ENCODE results near the gene LAMC3.

The LAMC3 gene

DNA sequence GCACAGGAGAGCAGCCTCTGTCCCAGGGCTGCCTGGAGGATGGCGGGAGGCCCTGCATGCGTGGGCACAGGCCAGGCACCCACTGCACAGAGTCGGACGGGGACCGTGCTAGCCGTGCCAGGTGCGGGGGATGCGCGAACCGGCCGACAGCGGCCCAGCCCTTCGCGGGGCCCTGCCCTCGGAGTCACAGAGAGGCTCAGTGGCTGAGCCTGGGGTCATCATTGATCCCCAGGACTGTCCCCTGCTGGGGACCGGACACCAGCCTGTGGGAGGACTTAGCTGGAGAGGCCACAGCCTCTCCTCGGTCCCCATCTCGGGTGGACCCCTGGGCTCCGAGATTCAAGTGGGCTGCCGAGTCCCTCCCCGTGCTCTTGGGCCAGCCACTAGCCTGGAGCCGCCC lies 19.1 kb upstream of the LAMC3 start:
- TF ChIP-seq, protein P1, sequence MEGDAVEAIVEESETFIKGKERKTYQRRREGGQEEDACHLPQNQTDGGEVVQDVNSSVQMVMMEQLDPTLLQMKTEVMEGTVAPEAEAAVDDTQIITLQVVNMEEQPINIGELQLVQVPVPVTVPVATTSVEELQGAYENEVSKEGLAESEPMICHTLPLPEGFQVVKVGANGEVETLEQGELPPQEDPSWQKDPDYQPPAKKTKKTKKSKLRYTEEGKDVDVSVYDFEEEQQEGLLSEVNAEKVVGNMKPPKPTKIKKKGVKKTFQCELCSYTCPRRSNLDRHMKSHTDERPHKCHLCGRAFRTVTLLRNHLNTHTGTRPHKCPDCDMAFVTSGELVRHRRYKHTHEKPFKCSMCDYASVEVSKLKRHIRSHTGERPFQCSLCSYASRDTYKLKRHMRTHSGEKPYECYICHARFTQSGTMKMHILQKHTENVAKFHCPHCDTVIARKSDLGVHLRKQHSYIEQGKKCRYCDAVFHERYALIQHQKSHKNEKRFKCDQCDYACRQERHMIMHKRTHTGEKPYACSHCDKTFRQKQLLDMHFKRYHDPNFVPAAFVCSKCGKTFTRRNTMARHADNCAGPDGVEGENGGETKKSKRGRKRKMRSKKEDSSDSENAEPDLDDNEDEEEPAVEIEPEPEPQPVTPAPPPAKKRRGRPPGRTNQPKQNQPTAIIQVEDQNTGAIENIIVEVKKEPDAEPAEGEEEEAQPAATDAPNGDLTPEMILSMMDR (IDR thresholded peaks at IDR 0.05), result no peak

DNA sequence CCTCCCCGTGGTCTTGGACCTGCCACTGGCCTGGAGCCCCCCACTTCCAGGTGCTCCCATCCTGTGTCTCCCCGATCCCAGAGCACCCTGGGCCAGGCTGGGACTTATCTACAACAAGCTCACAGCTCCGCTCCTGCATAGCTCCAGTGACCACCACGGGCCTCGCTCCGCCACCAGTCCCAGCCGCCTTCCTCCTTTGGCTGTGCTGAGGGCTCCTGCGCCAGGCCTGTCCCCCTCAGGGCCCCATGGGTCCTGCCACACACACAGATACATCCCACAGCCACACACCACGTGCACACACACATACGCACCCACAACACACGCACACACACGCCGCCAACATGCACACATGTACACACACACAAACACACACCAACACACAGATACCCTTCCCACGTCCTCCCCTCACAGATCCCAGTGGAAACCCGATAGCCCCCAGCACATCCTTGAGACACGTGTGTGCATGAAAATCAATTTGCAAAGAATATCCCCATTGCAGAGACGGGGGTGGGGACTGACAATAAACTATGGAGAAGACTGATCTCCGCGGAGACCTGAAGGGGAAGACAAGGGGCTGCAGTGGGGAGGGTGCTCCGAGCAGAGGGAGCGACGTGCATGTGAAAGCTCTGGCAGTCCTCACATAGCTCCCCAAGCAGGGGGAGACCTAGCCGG lies 18.5 kb upstream of the LAMC3 start:
- TF ChIP-seq, protein P1 (IDR thresholded peaks at IDR 0.05), result no peak

DNA sequence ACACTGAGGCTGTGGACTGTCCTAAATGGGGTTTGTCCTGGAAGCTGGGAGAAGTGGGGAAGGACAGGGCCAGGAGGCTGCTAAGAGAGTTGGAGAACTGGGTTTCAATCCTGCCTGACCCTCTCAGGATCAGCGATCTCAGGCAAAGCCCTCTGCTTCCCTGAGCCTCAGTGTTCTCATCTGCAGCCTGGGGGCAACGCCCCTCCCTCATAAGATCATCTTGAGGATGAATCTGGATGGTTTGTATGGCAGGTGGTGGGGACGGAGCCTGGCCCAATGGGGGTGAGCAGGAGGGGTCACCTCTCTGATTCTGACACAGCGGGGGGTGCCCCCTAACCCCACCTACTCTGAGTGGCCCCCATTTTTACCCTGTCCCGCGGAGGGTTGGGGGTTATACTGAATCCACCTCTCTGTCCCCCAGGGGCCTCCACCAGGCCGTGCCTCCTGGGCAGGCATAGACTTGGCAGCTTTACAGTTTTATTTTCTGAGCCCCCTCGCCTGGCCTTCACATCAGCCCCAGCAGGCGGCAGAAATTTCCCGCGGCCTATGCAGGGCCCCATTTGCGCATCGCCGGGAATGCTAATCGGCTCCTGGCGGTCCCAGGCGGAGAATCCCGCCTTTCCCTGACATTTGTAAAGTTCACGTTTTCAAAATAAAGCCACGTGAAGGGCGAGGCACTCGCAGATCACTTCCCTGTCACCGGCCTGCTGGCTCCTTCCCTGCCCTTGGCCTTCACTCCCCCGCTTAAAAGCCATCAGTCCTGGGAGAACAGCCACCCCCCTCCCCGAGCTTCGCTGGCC lies 17.8 kb upstream of the LAMC3 start:
- TF ChIP-seq, protein P1 (IDR thresholded peaks at IDR 0.05), result no peak

DNA sequence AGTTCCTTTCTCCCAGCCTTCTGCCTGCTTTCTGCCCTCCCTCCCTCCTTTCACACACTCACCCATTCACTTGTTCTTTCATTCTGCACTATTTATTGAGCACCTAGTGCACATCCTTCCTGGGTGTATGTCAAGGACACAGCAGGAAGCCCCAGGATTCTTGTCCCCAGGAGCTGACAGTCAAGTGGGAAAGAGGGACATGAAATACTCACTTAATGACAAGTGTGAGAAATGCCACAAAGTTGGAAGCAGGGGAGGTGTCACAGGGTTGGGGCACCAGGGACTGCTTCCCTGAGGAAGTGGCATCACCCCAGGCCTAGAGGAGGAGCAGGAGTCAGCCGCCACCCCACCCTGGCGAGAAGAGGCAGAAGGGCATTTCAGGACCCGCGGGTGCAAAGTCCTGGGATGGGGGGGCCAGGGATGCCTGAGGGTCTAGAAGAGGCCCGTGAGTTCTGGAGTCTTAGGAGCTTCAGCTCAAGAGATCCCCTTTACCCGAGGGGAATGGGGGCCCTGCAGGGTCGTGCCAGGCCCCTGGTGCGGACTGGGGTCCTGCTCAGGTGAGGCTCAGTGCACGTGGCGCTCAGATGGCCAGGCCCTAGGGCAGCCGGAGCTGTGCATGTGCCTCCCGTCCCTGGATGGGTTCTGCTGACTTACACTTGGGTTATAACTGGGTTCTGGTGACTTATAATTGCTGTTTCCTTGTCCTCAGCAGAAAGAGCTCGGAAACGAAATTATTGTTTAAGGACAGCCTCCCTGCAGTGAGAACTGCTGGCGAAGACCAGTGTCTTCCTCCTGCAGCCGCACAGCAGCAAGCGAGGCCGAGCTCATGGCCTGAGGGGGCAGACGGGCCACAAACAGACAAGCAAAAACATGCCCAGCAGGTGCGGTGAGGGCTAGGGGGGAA lies 16.9 kb upstream of the LAMC3 start:
- TF ChIP-seq, protein P1 (IDR thresholded peaks at IDR 0.05), result no peak

DNA sequence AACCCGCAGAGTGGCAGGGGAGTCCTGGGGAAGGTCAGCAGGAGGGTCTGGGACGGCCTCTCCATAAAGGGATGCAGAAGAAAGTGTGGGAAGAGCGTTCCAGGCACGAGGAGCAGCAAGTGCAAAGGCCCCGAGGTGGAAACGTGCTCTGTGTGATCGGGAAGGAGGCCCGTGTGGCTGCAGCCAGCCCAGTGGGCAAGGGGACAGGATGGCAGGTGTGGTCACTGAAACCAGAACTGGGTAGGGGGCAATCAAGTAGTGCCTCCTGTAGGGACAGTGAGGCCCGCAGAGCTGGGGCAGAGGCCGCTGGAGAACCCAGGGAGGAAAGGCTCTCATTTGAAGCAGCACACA lies 16.3 kb upstream of the LAMC3 start:
- TF ChIP-seq, protein P1 (IDR thresholded peaks at IDR 0.05), result no peak

DNA sequence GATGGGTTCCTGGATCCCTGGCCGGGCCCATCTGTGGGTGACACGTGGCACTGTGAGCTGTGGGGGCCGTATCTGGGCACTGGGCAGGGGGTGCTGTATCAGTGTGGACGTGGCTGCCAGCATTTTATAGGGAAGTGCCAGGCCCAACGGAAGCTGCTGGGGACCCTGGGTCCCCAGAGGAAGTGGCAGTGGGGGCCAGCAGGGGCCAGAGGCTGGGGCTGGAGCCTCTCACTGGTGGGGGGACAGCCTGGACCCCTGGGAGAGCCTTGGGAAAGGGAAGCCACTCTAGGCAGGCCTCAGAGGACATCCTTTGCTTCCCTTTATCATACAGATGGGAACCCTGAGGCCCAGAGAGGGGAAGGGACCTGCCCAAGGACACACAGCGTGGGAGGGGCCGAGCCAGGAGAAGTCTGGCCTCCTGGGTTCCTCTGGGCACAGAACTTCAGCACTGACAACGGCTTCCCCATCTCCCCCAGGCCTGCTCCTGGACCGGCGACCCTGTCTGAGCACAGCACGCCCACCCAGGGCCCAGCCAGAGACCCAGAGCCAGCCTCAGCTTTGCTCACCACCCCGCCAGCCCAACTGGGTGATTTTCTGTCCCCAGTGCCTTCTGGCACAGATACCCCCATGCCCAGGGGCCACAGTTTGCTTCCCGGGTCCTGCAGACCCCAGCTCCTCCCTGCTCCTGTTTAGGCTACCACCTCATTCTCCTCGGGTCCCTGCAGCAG lies 15.5 kb upstream of the LAMC3 start:
- TF ChIP-seq, protein P1 (IDR thresholded peaks at IDR 0.05), result no peak
